Large intestine (tissue), 3 donors: ENCODE results near the gene TTC34. TPM values are rescaled to one million over a fixed set of nuclear protein-coding genes. Genes with fewer than 3 reads are reported as not detected.

Experiments
- DNase-seq, 2 donors: peaks; one replicate each; pipeline versions ENCODE4 v3.0.0 to v3.0.0-alpha.2; 2013
- H3K27ac ChIP-seq: one replicate; pipeline ENCODE4 v1.5.1; 2013; ENCODE audit warnings: low read length
- H3K27me3 ChIP-seq: 2 replicates; pipeline ENCODE4 v1.6.1; 2013; ENCODE audit warnings: low read length; ENCODE audit not compliant: control insufficient read depth, insufficient read depth
- H3K36me3 ChIP-seq: 2 replicates; pipeline ENCODE4 v1.6.1; 2013; ENCODE audit warnings: low read length; ENCODE audit not compliant: control insufficient read depth, insufficient read depth
- H3K4me1 ChIP-seq: one replicate; pipeline ENCODE4 v1.6.1; 2013; ENCODE audit warnings: low read length; ENCODE audit not compliant: control insufficient read depth, insufficient read depth
- H3K4me3 ChIP-seq: one replicate; pipeline ENCODE4 v1.5.1; 2013; ENCODE audit warnings: low read length
- H3K9me3 ChIP-seq: one replicate; pipeline ENCODE4 v1.6.1; 2013; ENCODE audit warnings: mild to moderate bottlenecking, low read depth, low read length, moderate library complexity; ENCODE audit not compliant: control insufficient read depth
- WGBS: methylation state at CpG from one replicate; pipeline ENCODE4 v1.1.5; 2013; ENCODE audit warnings: low lambda C conversion rate; ENCODE audit not compliant: insufficient coverage; 5-methylcytosine and 5-hydroxymethylcytosine counted together
- polyA plus RNA-seq: library from polyadenylated mRNA; unstranded; fragments of 120-200 nt; gene quantifications from one replicate; pipeline ENCODE4 v1.2.1, GENCODE V29; 2013

The TTC34 gene
- polyA plus RNA-seq, 1 donor, result 1.5 TPM

DNA sequence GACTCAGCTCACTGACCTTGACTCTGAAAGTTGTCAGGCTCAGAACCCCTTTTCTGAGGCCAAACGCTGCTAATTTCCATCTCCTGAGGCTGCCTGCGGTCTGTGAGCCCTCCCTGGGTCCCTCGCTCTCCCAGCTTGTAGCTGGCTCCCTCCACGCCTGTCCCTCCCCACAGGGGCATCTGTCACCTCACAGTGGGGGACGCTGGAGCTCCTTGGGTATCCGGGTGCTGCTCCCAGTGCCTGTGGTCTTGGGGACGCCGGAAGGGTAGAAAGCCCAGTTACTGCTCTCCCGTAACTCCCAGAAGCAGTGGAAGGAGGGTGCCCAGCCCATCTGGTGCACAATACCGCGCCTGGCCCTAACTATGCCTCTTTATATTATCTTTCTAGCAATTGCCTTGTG is 155.7 kb downstream of the TTC34 start:
- H3K4me3 ChIP-seq, result no peak overlapping the region
- H3K27me3 ChIP-seq, result no peaks in the 10 kb centered on the region
- no peaks in the 10 kb centered on the region for H3K36me3 ChIP-seq
- no peak overlapping the region for H3K27ac ChIP-seq
- WGBS, result 100% methylated on average over 1 of the region's 11 CpGs
- no peak for DNase-seq
- H3K9me3 ChIP-seq, result peaks cover 10% of the 10 kb centered on the region
- peaks cover 13% of the 10 kb centered on the region for H3K4me1 ChIP-seq

DNA sequence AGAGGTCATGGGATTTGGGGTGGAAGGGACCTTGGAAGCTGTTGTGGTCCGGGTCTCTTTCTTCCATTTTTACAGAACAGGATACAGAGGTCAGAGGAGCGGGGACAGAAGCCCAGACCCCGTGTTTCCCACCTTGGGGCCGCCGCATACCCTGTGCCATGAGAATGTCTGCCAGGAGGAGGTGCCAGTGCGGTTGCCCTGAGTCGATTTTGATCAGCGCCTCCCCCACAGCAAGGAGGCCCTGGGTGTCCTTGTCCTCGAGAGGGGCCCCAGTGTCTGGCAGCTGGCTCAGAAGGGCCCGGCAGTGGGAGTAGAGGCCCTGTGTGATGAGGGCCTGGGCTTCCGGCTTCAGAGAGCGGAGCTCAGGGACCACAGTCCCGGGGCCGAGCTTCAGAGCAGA is 156.3 kb downstream of the TTC34 start:
- Histone ChIP-seq H3K9me3 (peaks cover 10% of the 10 kb centered on the region), H3K4me3 (no peak overlapping the region), H3K27ac (no peak overlapping the region), H3K36me3 (no peaks in the 10 kb centered on the region), H3K4me1 (peaks cover 20% of the 10 kb centered on the region), H3K27me3 (no peaks in the 10 kb centered on the region)
- no peak for DNase-seq
- no CpG with 5 or more reads among the region's 14 CpGs for whole genome bisulfite sequencing

DNA sequence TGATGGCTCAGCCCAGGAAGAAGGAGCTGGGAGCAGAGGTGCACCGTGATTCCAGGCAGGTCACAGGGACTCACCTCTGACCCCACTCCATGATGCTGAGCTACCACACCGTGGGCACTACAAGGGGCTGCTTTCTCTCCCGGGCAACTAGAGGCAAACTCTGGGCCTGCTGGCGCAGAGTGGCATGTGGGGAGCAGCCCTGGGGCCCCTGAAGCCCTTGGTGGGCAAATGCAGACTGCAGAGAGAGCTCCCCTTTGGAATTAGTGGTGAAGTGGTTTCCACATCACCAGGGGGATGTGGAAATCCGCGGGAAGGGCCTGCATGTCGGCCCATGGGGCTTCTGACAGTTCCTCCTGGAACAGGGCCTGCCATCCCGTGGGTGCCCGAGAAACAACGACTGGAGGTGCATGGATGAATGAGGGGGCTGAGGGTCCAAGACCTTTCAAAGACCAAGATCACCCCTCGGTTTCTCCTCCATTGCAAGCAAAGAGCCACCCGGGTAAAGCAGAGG is 156.8 kb downstream of the TTC34 start:
- no CpG with 5 or more reads among the region's 12 CpGs for WGBS
- H3K27ac ChIP-seq, result no peak overlapping the region
- peaks cover 25% of the 10 kb centered on the region for H3K4me1 ChIP-seq
- H3K4me3 ChIP-seq, result no peak overlapping the region
- no peaks in the 10 kb centered on the region for H3K36me3 ChIP-seq
- DNase-seq, result no peak
- H3K9me3 ChIP-seq, result peaks cover 10% of the 10 kb centered on the region
- no peaks in the 10 kb centered on the region for H3K27me3 ChIP-seq

DNA sequence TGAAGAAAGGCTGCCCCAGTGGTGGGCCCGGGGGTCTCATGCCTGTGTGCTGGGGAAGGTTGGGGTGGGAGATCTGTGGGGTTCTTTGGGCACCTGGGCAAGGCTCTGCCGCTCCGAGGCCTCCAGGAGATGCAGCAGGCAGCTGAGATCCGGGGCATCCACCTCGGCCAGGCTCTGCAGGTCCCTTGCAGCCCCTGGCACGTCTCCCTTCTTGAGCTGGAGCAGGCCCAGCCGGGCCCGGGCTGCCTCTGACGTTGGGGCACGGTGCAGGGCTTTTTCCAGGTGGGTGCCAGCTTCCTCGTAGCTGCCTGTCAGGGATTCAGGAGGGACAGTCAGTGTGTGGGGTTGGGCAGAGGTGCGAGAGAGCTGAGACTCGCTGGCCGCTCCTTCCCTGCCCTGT is 157.3 kb downstream of the TTC34 start:
- Histone ChIP-seq H3K36me3 (no peaks in the 10 kb centered on the region), H3K4me3 (no peak overlapping the region), H3K4me1 (peaks cover 26% of the 10 kb centered on the region), H3K27me3 (no peaks in the 10 kb centered on the region), H3K27ac (no peak overlapping the region), H3K9me3 (peaks cover 10% of the 10 kb centered on the region)
- WGBS, result no CpG with 5 or more reads among the region's 14 CpGs
- no peak for DNase-seq

DNA sequence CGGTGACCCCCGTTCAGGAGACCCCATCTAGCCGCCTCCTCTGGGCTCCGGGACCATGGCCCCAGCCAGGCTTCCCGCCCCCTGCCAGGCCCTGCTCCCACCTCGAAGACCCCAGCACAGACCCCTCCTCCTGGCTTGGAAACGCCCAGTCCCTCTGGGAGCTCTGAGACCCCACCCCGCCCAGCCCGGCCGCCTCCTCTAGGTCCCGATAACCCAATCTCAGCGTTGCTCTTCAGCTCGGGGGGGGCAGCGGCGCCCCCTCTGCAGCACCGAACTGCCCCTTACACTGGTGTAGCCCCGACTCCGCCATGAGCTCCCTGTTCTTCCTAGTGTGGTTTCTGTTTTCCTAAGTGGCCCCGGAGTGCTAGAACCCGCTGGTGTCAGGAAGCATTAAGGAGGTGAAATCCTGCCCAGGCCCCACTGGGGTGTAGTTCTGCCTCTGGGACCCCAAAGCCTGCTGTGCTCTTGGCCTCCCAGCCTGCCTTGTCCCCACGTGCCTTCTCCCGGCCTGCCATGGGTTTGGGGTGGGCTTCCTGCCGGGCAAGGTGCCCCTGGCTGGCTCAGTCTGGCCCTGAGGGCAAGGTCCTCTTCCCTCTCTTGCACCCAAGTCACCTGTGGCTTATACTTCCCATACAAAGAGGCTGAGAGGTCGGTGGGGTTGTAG is 157.9 kb downstream of the TTC34 start:
- H3K27me3 ChIP-seq, result no peaks in the 10 kb centered on the region
- H3K27ac ChIP-seq, result no peak overlapping the region
- H3K36me3 ChIP-seq, result no peaks in the 10 kb centered on the region
- H3K4me1 ChIP-seq, result peaks cover 26% of the 10 kb centered on the region
- no CpG with 5 or more reads among the region's 24 CpGs for WGBS
- H3K9me3 ChIP-seq, result peaks cover 10% of the 10 kb centered on the region
- no peak for DNase-seq
- H3K4me3 ChIP-seq, result peak overlapping the region; percentile 84

DNA sequence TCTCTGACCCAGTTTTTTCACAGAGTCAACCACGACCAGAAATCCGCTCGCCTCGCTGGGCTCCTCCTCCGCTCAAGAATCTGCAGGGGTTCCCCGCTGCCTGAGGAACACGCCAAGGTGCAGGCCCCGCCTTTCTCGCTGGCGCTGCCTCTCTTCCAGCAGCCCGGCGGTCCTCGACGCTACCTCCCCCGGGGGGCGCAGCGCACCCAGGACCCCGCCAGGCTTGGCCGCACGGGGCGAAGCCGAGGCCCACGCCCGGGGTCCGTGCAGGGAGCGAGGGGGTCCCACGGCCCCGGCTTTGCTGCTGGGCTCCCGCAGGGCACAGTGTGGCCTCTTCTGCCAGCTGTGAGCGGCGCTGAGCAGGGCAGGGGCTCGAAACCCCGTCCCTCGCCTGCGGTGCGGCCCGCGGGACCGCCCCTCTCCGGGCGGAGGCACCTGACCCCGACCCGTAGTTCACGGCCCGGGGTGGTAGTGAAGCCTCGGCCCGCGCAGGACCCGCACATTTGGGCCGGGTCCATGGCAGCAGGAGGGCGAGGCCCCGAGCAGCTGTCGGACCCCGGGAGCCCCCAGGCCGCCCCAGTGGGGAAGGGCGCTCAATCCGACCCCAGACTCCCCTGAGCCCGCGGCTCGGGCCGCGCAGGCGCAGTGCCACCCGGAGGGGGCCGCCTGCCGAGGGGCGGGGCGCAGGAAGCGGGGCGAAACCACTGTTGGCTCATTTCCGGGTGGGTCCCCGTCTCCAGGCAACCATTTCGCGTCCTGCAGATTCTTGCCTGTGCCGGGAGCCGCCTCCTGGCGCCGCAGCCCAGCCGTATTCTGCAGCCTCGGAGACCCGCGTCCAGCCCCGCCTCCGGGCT is 158.7 kb downstream of the TTC34 start:
- peak; percentile 92 to 93 for DNase-seq
- Histone ChIP-seq H3K27me3 (no peaks in the 10 kb centered on the region), H3K36me3 (no peaks in the 10 kb centered on the region), H3K27ac (peak overlapping the region; percentile 73), H3K9me3 (peaks cover 10% of the 10 kb centered on the region), H3K4me1 (peaks cover 26% of the 10 kb centered on the region), H3K4me3 (peak overlapping the region; percentile 84)
- WGBS, result no CpG with 5 or more reads among the region's 84 CpGs

DNA sequence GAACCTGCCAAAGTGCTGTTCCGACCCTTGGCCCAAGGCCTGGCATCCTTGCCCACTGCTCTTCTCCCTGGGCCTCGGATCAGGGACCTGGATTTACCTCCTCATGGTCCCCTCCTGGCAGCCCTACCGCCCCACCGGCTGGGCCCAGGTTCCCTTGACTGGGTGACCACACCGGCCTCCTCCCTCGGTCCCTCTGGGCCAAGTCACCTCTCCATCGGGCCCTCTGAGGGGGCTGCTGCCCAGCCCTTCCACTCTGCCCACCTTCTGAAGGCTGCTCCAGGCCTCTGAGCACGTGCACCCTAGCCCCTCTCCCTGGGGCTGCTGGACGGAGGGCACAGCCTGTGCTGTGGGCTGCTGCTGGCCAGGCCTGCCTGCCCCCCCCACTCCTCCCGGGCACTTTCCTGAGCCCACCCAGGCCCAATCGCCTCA is 159.3 kb downstream of the TTC34 start:
- DNase-seq, result no peak
- Histone ChIP-seq H3K4me1 (peaks cover 26% of the 10 kb centered on the region), H3K9me3 (peaks cover 8% of the 10 kb centered on the region), H3K4me3 (peak overlapping the region; percentile 84), H3K36me3 (no peaks in the 10 kb centered on the region), H3K27ac (peak overlapping the region; percentile 73), H3K27me3 (no peaks in the 10 kb centered on the region)
- no CpG with 5 or more reads among the region's 11 CpGs for whole genome bisulfite sequencing

DNA sequence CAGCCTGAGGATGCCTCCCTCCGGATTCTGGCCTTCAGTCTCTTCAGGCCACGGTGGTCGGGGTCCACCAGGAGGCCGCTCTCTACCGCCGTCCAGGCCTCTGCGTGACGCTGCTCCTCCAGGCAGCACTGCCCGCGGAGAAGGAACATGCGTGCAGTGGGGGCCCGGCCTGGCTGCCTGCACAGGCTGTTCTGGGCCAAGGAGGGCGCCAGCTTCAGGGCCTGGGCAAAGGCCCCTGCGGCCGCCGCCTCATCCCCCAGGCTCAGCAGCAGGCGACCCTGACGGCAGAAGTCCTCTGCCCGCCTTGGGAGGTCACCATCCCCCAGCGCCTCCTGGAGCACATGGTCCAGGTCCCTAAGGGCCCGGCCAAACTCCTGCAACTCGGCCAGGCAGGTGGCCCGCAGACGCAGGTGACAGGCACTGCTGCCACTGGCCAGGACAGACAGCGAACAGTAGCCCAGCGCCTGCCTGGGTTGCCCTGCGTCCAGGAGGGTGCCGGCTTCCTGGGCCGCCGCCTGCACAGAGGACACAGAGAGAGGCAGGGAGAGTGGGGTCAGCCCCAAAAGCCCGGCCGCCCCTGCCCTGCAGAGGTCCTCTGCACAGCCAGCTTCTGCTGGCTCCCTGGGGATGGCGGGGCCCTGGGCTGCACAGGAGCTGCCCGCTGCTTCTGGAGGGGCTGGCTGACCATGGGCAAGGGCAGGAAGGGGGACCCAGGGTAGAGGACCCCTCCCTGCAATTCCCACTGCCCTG is 159.9 kb downstream of the TTC34 start:
- no peaks in the 10 kb centered on the region for H3K36me3 ChIP-seq
- DNase-seq, result no peak
- H3K9me3 ChIP-seq, result peaks cover 13% of the 10 kb centered on the region
- H3K27me3 ChIP-seq, result no peaks in the 10 kb centered on the region
- peaks cover 26% of the 10 kb centered on the region for H3K4me1 ChIP-seq
- WGBS, result no CpG with 5 or more reads among the region's 34 CpGs
- H3K27ac ChIP-seq, result peak overlapping the region; percentile 73
- peak overlapping the region; percentile 84 for H3K4me3 ChIP-seq

DNA sequence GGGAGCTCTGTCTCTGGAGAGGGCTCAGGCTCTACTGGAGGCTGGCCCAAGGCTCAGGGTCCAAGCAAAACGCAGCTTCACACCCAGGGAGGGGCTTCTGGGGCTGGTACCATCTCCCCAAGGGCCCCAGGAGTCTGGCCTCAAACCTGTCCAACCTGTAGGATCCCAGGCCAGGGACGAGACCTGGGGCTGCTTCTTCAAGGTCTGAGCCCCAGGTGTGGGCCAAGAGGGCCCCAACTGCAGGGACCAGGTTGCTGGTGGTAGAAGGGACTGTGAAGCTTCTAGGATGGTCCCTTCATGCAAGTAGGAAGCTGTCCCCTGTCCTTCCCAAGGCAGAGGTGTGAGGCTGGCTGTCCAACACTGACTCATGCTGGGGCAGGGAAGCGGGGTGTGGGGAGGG is 160.9 kb downstream of the TTC34 start:
- Histone ChIP-seq H3K4me1 (peaks cover 26% of the 10 kb centered on the region), H3K27me3 (no peaks in the 10 kb centered on the region), H3K4me3 (no peak overlapping the region), H3K9me3 (peaks cover 16% of the 10 kb centered on the region), H3K27ac (peak overlapping the region; percentile 20), H3K36me3 (no peaks in the 10 kb centered on the region)
- no CpG with 5 or more reads among the region's 3 CpGs for WGBS
- peak in 1 of 2 donors; percentile 32 for DNase-seq
